ENCODE measurements around the gene WAS.

DNA sequence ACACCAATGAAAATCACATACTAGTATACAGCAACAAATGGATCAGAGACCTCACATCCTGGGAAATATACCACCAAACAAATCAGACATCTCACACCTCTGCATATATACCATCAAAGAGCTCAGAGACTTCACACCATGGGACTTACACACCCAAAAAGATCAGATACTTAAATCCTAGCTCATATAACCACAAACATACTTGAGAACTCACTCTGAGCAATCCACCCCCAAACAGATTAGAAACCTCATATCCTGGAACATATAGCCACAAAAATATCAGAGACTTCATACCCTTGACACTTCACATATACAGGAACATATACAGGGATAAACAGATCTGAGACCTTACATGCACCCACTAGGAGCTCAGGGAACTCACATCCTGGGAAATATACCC is 45.1 kb downstream of the WAS start:
- TF ChIP-seq POLR2A (IDR thresholded peaks at IDR 0.05; ENCODE audit: low read depth, low read length): no peak
- TF ChIP-seq POLR2AphosphoS5 (IDR thresholded peaks at IDR 0.05; ENCODE audit: low read depth, low read length): no peak
